AML-193 (cell line): ENCODE results near the gene CD300LB.
"Not testable (repeated sequence)": the region's sequence is repeated elsewhere in the genome, so short reads cannot be mapped to it uniquely, and the experiment has no call there.

Experiments used
- DNase-seq, 2 experiments: peaks; one replicate each; lab custom pipeline; 2025; lab: John Stamatoyannopoulos, UW

The CD300LB gene

GRCh38 chr17:74525781-74526288, 5.4 kb downstream of the CD300LB start:
- no peak for DNase-seq

- no peak for DNase-seq
These were observed 5.9 kb downstream of the CD300LB start for GRCh38 chr17:74525465-74525725.

DNA sequence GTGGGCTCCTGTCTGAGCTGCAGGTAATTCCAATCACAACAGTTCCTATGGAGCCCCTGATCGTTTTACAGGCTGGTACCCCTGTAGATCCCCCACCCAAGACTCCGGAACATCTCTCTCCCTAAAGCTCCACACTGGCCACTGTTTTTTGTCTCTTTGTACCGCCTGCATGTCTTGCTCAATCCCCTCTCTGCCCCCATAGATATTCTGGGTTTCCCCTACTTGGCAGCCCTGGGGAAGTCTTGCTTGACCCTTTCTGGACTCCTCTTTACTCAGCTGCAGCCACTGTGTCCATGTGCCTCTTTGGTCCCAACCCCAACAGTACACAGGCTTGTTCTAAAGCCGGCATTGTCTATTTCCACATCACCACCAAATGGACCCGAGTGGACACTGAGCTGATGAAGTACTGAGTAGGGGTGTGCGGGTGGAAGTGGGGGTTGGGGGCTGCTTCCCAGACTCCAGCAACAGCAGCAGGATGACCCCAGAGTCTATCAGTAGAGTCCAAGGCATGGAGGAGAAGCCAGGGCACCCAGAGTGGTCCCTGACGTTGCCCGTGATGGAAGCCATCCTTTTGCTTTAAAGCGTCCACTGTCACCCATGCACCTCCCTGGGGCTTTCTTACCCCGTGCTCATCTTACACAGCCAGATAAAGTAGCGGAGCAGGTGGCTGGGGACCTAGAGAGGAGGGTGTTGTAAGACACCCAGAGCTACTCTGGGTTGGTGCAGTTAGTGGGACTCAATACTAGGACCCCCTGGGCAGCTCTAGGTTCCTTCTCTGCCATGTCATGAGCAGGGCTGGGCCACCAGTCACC, 6.4 kb downstream of the CD300LB start:
- no peak for DNase-seq

DNA sequence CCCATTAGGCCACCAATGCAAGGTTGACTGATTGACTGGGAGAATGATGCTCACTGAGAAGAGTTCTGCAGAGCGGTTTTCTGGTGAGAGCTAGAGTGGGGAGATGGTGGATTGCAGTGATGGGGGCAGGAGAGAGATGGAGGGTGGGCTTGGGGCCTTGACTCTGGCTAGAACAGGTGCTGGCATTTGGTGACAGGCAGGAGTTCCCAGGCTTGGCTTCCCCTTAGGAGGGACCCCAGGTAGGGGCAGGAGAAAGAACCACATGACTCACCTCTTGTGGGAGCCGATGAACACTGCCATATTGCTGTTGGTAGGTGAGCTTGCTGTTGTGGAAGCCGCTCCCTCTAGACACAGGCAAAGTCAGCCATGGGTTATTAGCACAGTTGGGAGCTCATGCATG, 8.0 kb downstream of the CD300LB start:
- no peak for DNase-seq

GRCh38 chr17:74522381-74523105, 8.7 kb downstream of the CD300LB start:
- no peak for DNase-seq

DNA sequence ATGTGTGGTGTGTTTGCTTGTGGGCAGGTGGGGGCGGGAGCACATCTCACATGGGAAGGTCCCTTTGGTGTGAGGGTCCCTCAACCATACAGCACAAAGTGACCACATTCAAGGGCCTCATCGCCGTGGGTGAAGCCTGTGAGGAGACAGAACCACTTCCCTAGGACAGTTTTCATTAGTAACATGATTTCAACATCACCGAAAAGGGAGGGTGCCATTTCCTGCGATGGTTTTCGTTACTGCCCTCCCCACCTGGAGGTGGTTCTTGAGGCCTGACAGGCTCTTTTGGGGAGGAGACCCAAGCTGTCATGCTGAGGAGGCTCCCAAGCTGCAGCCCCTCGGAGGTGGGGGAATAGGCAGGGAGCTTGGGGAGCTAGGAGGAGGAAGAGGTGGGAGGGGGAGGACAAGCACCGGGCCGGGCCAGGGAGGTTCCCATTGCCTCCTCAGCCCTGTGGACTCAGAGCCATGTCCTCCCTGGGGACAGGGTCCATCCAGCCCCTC, 9.5 kb downstream of the CD300LB start:
- peak; percentile 86 to 88 for DNase-seq

GRCh38 chr17:74520790-74521480, 10.3 kb downstream of the CD300LB start:
- peak; percentile 12 to 31 for DNase-seq

DNA sequence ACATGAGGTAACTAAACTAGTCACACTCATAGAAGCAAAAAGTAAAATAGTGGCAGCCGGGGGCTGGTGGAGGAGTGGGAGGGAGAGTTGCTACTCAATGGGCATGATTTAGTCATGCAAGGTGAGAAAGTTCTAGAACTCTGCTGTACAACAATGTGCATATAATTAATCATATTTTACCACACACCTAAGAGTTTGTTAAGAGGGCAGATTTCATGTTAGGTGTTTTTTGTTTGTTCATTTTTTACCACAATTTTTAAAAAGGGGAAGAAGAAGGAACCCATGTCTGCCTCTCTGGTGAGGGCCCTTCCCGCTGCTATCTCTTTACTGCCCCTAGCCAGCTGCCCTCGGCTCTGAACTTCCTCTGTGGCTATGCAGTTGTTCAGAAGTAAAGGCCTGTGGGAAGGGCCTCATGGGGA, 11.2 kb downstream of the CD300LB start:
- DNase-seq: peak; percentile 96 to 97

DNA sequence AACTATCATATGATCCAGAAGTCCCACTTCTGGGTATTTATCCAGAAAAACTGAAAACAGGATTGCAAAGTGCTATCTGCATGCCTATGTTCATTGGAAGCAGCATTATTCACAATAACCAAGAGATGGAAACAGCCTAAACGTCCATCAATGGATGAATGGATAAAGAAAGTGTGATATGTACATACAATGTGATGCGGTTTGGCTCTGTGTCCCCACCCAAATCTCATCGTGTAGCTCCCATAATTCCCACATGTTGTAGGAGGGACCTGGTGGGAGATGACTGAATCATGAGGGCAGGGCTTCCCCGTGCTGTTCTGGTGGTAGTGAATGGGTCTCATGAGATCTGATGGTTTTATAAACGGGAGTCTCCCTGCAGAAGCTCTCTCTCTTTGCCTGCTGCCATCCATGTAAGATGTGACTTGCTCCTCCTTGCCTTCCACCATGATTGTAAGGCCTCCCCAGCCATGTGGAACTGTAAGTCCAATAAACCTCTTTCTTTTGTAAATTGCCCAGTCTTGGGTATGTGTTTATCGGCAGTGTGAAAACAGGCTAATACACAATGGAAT, 12.8 kb downstream of the CD300LB start:
- DNase-seq: not testable (repeated sequence)

- DNase-seq: no peak
These were observed 14.5 kb downstream of the CD300LB start for GRCh38 chr17:74516561-74517328.

- no peak for DNase-seq
These were observed 15.3 kb downstream of the CD300LB start for GRCh38 chr17:74515941-74516340.

DNA sequence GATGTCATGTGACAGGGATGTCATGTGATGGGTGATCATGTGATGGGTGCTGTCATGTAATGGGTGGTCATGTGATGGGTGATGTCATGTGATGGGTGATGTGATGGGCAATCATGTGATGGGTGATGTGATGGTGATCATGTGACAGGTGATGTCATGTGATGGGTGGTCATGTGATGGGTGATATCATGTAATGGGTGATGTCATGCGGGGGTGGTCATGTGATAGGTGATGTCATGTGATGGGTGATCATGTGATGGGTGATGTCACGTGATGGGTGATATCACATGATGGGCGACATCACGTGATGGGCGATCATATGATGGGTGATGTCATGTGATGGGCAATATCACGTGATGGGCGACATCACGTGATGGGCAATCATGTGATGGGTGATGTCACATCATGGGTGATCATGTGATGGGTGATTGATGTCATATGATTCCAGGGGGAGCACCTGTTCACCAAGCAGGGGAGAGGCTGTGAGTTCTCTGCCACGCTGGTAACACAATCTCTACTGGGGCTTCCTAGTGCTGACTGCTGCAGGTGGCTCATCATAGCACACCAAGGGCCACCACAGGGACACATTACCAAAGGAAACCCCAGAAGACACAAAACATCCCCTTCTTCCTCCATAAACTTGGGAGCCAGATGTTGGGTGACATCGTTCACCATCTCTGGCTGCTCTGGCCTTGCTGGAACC, 16.5 kb downstream of the CD300LB start:
- DNase-seq: no peak

GRCh38 chr17:74513987-74514631, 17.2 kb downstream of the CD300LB start:
- DNase-seq: no peak

DNA sequence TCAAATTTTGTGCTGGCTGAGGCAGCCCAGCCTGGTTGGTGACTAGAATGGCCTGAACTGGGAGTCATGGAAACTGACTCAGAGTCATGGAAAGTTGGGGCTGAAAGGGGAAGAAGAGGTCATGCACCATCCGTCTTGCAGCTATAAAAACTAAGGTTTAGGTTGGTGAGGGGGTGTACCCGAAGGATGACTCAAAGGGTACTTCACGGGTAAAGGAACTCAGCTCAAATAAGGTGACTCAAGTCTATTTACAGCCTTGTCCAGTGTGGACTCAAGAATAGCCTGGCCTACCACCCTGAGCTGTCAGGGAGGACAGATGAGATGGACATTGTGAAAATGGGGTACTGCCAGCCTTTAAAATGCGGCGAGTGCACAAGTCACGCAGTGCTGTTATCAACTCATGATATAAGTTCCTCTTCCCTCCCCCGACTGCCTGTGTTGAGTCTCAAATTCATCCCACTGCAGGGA, 18.6 kb downstream of the CD300LB start:
- DNase-seq: peak; percentile 84 to 91

DNA sequence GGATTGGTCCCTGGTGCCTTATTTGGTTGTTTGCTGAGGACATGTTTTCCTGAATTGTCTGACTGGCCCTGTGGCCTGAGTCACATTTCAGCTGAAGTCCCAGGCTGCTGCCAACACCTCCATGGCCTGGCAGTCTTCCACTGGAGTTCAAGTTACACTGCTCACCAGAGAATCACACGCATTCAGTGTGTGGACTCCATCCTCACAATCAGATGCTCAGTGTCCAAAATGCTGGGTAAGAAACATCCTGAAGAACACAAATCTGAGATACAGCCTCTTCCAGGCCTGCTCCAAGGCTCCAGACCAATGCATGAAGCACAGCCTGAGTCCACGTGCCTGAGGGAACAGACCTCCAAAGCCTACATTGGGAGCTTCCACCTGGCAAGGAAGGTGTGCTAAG, 19.2 kb downstream of the CD300LB start:
- no peak for DNase-seq

GRCh38 chr17:74508156-74508555, 23.1 kb downstream of the CD300LB start:
- DNase-seq: no peak

DNA sequence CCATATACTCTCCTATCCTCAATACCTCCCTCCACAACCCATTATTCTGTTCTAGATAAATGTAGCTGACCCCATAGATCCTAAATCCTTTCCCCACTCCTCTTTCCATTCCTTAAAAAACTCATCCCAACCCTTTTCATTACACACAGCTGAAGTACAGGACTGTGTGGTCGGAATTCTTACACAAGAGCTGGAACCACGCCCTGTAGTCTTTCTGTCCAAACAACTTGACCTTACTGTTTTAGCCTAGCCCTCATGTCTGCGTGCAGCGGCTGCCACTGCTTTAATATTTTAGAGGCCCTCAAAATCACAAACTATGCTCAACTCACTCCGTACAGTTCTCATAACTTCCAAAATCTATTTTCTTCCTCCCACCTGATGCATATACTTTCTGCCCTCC, 27.3 kb downstream of the CD300LB start:
- DNase-seq: not testable (repeated sequence)

GRCh38 chr17:74502861-74503260, 28.4 kb downstream of the CD300LB start:
- no peak for DNase-seq

- no peak for DNase-seq
These were observed 31.3 kb downstream of the CD300LB start for GRCh38 chr17:74499992-74500391.

DNA sequence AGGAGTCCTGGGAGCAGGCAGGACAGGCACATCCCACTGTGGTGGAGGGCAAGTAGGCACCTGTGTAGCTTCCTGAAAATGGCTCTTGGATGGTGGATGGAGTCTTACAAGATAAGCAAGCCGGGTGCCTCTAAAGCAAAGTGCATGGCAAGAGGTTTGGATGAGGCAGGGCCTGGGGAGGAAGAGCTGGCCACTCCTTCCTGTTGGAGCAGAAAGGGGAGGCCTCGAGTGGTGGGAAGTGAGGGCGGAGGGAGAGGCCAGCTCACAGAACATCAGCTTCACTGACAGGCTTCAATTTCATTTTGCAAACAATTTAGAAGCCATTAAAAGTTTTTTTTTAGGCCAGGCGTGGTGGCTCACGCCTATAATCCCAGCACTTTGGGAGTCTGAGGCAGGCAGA, 33.8 kb downstream of the CD300LB start:
- no peak for DNase-seq
